ENCODE measurements around the gene PRR23E.

DNA sequence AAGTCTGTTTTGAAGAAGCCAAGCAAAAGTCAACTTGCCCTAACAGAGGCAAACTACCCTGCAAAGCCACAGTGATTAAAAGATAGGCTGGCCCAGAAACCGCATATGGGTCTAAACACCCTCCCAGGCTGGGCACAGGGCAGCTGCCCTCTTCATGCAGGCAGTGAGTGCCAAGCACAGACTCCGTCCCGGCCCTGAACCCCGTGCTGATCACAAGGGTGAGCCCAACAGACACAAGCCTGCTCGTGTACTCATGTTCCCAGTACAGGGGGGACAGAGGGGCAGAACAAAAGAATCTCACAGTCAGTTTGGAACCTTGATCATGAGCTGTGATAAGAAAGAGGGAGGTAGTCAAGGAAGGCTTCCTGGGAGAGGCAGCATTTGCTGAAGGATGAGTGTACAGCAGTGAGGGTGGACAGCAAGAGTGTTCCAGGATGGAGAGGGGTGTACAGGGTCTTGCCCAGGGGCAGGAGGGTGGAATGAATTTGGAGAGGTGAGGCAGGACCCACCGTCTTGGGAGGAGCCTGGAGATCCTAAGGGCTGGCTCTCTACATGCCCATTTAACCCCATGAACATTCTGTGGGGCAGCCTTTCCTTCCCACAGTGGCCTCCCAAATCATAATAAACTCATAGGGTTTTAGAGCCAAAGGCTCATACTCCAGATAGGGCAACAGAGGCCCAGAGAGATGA, 43.2 kb upstream of the PRR23E start:
- TF ChIP-seq, protein P1, sequence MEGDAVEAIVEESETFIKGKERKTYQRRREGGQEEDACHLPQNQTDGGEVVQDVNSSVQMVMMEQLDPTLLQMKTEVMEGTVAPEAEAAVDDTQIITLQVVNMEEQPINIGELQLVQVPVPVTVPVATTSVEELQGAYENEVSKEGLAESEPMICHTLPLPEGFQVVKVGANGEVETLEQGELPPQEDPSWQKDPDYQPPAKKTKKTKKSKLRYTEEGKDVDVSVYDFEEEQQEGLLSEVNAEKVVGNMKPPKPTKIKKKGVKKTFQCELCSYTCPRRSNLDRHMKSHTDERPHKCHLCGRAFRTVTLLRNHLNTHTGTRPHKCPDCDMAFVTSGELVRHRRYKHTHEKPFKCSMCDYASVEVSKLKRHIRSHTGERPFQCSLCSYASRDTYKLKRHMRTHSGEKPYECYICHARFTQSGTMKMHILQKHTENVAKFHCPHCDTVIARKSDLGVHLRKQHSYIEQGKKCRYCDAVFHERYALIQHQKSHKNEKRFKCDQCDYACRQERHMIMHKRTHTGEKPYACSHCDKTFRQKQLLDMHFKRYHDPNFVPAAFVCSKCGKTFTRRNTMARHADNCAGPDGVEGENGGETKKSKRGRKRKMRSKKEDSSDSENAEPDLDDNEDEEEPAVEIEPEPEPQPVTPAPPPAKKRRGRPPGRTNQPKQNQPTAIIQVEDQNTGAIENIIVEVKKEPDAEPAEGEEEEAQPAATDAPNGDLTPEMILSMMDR (IDR thresholded peaks at IDR 0.05) = no peak
- TF ChIP-seq FOXJ3 (CRISPR knock-in tag; IDR thresholded peaks at IDR 0.05) (no peak), RFX5 (IDR thresholded peaks at IDR 0.05; ENCODE audit: low read length) (no peak), YY1 (IDR thresholded peaks at IDR 0.05; ENCODE audit: low read depth) (no peak), USF2 (IDR thresholded peaks at IDR 0.05; ENCODE audit: borderline replicate concordance, low read depth, low read length) (no peak), TAF1 (IDR thresholded peaks at IDR 0.05; ENCODE audit: borderline replicate concordance, low read depth, low read length) (no peak)

All from SK-N-SH (cell line).